ENCODE results near the gene BSDC1.

BSDC1 gene

DNA sequence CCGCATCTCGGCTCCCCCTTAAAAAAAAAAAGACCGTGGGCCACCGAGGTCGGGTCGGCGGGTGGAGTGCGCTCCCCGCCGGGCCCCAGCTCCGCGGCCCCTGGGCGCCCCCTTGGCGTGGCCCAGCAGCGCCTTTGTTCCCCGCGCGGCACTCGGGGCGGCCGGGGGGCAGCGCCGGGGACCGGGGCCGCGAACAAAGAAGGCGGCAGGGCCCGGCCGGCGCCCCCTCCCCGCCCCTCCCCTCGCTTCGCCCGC is 58.8 kb downstream of the BSDC1 start:
- FAIRE-seq = no peak

DNA sequence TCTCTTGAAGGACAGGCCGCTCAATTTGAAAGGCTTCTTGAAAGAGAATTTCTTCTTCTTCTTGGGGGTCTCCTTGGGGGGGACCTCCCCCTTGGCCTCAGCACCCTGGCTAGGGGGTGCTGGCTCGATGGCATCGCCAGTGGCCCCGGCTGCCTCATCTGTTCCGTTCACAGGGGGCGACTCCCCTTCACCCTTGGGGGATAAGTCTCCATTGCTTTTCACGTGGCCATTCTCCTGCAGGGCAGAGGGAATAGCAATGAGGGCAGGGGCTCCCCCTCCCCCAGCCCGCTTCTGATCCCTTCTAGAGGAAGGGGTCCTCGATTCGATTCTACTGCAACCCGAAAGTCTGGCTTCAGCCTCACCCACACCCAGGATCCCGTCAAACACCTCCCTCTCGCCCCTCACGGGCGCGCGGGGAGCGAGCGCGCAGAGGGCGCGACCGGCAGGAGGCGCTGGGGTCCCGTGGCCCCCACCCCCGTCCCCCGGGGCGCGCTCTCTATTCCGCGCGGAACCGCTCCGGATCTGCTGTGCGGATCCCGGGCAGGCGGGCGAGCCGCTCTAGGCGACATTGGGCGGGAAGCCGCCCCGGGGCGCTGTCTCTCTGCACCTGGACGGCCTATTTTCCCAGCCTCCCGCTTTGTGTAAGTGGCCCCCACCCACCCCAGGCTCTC is 59.2 kb downstream of the BSDC1 start:
- FAIRE-seq = no peak

DNA sequence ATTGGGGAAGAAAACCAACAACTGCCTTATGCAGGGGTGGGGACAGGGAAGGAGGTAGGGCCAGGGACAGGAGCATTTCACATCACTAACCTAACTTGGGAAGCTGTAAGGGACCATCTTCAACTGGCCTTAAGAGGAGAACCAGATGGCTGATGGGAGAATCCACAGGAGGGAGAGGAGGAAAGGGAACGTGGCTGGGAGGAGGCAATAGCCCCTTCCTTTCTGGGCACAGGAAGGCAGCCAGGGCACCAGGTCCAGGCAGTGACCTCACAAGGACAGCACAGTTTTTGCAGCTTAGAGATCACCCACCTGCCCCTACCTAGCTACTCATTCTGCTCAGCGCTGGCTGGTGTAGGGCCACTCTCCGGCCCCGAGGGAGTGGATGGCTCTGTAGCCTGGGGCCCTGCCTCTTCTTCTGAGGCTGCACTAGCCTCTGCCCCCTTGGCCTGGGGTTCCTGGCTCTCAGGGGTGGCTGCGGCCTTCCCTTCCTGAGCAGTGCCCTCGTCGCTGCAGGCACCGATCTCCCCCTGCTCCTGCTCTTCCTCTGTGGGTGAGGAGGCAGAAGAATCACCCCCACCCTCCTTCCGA is 59.9 kb downstream of the BSDC1 start:
- no peak for FAIRE-seq

DNA sequence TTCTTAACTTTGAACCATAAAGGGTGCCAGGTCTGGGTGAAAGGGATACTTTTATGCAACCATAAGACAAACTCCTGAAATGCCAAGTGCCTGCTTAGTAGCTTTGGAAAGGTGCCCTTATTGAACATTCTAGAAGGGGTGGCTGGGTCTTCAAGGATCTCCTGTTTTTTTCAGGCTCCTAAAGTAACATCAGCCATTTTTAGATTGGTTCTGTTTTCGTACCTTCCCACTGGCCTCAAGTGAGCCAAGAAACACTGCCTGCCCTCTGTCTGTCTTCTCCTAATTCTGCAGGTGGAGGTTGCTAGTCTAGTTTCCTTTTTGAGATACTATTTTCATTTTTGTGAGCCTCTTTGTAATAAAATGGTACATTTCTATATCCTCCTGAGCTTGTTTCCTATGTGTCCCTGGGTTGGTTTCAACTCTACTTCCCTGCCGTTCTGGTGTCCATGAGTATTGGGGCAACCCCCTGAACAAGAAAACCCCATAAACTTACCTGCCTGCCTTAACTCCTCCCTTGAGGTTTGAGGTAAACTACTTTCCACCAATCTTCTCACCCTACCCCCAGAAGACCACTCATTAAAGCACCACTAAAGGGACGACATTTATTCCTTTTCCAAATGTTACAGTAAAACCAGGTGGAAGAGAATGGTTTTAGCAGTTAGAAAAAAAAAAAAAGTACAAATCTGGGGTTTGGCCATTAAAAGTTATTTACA is 60.8 kb downstream of the BSDC1 start:
- no peak for FAIRE-seq

DNA sequence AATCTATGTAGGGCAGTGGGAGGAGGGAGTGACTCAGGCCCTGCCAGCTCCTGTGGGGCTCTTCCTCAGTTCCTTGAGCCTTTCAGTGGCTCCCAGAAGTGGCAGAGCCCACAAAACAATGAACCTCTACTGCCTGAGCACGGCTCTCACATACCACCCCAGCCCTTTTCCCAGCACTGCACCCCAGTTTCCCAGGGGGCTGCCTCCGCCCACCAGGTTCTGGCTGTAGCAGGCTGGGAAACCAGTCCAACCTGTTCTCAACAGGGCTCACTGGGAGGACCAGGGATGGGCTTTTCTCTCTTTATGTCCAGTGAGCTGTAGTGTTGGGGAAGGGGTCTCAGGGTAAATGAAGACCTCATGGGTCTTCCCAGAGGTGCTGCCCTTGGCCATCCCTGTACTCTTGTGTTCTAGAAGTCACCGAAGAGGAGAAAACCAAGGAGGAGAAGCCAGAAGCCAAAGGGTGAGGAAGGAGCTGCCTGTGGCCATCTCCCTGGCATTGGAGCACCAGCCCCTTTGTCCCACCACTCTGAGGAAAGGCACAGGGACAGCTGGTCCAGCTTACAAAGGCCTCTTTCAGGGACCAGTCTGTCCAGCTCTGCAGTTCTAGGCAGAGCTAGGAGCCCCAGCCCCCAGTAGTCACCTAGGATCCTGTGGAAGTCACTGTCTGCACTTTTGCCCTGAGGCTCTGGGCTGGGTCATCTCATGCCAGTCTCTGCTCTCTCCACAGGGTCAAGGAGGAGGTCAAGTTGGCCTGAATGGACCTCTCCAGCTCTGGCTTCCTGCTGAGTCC is 61.8 kb downstream of the BSDC1 start:
- no peak for FAIRE-seq

DNA sequence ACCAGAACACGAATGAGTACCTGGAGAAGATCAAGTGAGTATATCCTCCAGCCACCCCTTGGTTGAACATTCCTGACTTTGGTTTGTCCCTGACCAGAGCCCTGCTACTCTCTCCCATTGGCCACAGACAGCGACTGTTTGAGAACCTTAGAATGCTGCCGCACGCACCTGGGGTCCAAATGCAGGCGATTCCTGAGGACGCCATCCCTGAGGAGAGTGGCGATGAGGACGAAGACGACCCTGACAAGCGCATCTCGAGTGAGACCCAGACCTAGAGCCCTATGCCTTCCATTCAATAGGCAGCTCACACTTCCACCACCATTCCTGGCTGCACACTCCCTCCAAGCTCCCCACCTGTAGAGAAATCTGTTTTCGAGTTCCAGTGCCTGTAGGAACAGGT is 62.7 kb downstream of the BSDC1 start:
- no peak for FAIRE-seq

DNA sequence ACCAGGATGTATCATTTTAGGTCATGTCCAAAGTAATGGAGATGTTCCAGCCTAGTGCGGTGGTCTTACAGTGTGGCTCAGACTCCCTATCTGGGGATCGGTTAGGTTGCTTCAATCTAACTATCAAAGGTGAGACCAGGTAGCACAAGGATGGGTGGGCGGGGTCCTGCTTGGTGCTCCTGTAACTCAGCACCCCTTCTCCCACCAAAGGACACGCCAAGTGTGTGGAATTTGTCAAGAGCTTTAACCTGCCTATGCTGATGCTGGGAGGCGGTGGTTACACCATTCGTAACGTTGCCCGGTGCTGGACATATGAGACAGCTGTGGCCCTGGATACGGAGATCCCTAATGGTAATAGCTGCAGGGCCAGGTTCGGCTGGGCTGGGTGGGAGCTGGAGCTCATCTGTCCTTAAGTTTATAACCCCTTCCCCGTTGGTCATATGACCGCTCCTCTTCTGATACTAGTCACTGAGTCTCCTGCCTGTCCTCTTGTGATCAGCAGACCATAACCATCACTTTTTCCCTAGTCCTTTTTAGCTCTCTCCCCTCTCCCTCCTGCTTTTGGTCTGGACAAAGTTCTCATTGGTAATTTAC is 63.6 kb downstream of the BSDC1 start:
- FAIRE-seq = no peak

DNA sequence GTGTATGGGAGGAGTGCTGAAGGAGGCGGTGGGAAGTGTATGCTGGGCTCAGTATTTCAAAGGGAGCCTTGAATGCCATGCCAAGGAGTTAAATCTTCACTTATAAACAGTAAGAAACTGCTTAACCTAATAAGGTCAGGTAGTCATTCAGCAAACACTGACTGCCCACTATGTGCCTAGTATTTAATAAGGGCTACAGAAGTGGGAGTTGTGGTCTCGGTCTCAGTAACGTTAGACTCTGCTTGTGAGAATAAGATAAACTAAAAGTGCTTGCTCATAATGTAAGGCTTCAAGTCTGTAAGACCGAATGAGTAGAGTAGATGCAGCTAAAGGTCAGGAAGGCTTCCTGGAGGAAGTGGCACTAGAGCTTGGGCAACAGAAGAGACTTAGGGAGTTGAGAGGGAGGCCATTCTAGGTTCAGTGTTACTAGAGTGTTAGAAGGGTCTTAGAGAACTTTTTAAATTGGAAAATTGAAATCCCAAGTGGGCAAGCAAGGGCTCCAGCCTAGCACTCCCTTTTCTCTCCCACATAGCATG is 64.2 kb downstream of the BSDC1 start:
- FAIRE-seq = no peak

DNA sequence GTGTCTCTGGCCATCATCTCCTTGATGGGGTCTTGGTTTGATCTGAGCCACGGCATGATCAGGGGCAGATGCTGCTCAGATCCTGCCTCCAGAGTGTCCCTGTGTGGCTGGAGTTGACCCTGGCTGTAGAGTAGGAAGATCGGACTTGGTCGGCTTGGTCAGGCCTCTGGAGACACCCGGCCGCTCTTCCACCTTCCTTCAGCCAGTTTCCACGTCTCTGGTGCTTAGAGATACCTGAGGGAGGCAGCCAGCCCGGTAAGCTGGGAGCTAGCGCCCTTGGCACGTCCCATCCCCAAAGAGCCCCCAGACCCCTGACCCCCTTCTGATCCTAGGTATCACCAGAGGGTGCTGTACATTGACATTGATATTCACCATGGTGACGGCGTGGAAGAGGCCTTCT is 67.0 kb downstream of the BSDC1 start:
- FAIRE-seq = no peak

DNA sequence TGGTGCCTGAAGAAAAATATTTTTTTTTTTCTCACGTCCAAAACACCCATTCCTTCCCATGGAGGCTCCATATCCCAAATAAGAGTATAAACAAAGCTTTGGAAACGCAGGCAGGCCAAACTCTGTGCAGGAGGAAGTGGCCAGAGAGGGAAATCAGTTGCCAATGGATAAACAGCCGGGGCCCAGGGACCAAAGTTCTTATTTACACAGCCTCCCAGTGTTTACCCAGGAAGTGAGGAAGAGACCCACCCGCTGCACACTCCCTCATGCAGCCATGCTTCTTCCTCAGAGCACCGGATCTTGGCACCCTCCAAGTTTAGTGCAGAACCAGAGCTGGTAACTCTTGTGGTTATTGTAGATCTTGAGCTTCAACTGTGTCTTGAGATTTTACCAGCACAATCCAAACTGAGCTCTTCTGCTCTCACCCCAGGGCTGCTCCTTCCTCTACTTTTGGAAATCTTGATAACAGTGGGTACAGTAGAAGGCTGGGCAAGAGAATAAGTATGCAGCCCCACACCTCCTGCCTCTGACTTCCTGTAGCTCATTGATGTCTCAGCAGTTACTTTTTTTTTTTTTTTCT is 72.4 kb downstream of the BSDC1 start:
- FAIRE-seq = no peak

DNA sequence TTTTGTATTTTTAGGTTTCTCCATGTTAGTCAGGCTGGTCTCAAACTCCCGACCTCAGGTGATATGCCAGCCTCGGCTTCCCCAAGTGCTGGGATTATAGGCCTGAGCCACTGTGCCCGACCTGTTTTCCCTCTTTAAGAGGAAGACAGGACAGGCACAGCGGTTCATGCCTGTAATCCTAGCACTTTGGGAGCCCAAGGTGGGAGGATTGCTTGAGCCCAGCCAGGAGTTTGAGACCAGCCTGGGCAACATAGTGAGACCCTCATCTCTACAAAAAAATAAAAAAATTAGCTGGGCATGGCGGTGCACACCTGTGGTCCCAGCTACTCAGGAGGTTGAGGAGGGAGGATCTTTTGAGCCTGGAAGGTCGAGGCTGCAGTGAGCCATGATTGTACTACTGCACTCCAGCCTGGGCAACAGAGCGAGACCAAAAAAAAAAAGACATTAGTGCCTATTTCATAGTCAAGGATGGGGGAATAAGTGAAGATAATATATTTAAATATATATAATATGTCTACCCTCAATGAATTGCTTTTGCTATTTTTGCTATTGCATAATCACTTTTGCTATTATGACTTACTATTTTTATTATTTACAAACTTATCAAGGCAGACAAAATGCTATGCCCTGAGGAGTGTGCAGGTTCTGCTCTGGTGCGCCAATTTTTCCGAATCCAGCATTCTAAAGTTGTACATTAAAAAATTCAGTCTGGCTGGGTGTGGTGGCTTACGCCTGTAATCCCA is 75.9 kb downstream of the BSDC1 start:
- no peak for FAIRE-seq

DNA sequence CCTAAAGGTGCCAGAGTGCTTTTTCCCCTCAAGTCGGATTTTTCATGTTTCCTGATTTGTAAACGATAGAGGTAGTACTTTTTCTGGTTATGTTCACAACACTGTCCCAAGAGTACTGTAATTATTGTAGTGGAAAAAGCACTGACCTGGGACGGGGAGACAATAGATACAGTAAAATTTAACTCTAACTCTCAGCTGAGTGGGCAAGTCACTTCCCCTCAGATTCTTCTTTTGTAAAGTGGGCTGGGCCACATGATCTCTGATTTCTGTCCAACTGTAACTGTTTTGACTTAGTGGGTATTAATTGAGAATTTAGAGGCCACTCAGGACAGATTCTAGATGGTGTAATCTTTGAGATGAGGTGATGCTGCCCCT is 77.4 kb downstream of the BSDC1 start:
- FAIRE-seq = no peak

Measured in islet of Langerhans (tissue), 1 donor.